Inflammatory macrophage treated with lipopolysaccharide for 4 hours (primary cell): Measurements from ENCODE around the gene C1orf35.

Experiments
- DNase-seq: peaks from one replicate; pipeline ENCODE4 v3.0.0-alpha.2; 2020

The C1orf35 gene

GRCh38 chr1:228093050-228093906, 9.8 kb downstream of the C1orf35 start:
- no peak for DNase-seq

GRCh38 chr1:228092342-228093049, 10.6 kb downstream of the C1orf35 start:
- DNase-seq: no peak

GRCh38 chr1:228091084-228091483, 12.0 kb downstream of the C1orf35 start:
- DNase-seq: no peak

GRCh38 chr1:228090613-228091081, 12.5 kb downstream of the C1orf35 start:
- DNase-seq: no peak

GRCh38 chr1:228089519-228090380, 13.4 kb downstream of the C1orf35 start:
- DNase-seq: peak; percentile 69

- DNase-seq: peak; percentile 94
These were observed 14.3 kb downstream of the C1orf35 start for GRCh38 chr1:228088586-228089498.

GRCh38 chr1:228087771-228088251, 15.3 kb downstream of the C1orf35 start:
- peak; percentile 81 for DNase-seq

- peak; percentile 83 for DNase-seq
These were observed 17.7 kb downstream of the C1orf35 start for GRCh38 chr1:228085287-228085951.

GRCh38 chr1:228084797-228085196, 18.3 kb downstream of the C1orf35 start:
- no peak for DNase-seq

GRCh38 chr1:228084325-228084724, 18.8 kb downstream of the C1orf35 start:
- DNase-seq: peak; percentile 91

GRCh38 chr1:228083871-228084278, 19.2 kb downstream of the C1orf35 start:
- DNase-seq: peak; percentile 86

GRCh38 chr1:228082918-228083870, 19.9 kb downstream of the C1orf35 start:
- DNase-seq: peak; percentile 50

- DNase-seq: peak; percentile 95
These were observed 20.8 kb downstream of the C1orf35 start, which contains the start of gene ARF1 for GRCh38 chr1:228082214-228082917. Gene ARF1, plus strand, starts transcription at chr1:228082708. Its CDS starts 14,407 bp downstream, at chr1:228097115.

GRCh38 chr1:228081578-228082213, 21.4 kb downstream of the C1orf35 start:
- no peak for DNase-seq

- DNase-seq: no peak
These were observed 22.0 kb downstream of the C1orf35 start for GRCh38 chr1:228081144-228081543.

- no peak for DNase-seq
These were observed 23.4 kb downstream of the C1orf35 start for GRCh38 chr1:228079601-228080263.

GRCh38 chr1:228079013-228079412, 24.1 kb downstream of the C1orf35 start:
- DNase-seq: no peak
